Dedifferentiated amniotic fluid mesenchymal stem cell (primary cell): Measurements from ENCODE around the gene SEPHS1.

ENCODE experiments used
- DNase-seq: peaks from one replicate; pipeline ENCODE4 v3.0.0-alpha.2; 2016; ENCODE audit errors: extremely low spot score

Gene SEPHS1

DNA sequence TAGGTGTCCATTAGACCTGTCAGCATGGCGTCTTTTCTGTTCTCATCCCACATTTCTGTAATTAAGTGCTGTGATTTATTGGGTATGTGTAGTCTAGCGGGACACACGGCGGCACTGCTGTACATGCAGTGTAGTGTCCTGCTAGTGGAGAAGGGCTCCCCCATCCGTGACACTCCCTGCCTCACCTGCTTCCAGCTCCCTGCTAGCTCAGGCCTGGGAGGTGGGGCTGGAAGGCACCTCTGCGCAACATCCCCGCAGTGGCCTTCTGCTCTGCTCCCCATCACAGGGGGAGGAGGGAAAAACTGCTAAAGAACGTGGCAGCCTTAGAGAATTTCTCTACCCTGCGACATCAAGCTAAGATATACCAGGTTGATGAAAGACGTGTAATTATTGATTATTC is 19.5 kb downstream of the SEPHS1 start:
- DNase-seq: no peak

DNA sequence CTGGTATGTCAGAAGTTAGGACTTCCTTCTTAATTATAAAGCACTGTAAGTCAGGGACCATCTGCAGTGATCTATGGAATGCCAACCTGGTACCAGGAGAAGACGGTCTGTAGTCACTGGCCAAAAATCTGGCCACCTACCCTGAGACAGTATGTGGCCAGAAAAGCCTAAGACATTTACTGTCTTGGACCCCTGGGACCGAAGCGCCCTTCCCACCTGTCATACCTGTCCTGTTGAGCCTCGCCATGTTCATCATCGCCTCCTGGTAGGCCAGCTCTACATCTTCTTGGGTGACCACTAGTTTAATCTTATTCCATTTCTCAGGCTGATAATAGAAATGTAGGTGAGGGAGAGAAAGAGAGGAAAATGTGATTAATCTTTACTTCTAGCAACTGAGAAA is 20.0 kb downstream of the SEPHS1 start:
- DNase-seq: no peak

DNA sequence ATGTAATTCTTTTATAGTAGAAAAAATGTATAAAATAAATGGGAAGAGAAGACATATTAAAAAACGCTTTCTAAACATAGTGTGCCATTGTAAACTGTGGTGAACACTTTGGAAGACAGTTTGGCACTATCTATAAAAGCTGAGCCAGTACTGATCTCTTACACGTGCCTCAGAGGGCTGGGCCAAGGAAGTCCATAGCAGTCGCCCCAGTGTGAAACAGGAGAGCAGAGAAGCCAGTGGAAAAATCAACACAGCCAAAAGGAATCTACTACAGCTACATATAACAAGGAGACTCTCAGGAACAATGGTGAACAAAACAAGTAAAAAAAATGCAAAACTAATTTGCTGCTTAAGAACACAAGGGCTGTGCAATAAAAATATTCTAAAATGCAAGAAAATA is 20.6 kb downstream of the SEPHS1 start:
- DNase-seq: no peak

DNA sequence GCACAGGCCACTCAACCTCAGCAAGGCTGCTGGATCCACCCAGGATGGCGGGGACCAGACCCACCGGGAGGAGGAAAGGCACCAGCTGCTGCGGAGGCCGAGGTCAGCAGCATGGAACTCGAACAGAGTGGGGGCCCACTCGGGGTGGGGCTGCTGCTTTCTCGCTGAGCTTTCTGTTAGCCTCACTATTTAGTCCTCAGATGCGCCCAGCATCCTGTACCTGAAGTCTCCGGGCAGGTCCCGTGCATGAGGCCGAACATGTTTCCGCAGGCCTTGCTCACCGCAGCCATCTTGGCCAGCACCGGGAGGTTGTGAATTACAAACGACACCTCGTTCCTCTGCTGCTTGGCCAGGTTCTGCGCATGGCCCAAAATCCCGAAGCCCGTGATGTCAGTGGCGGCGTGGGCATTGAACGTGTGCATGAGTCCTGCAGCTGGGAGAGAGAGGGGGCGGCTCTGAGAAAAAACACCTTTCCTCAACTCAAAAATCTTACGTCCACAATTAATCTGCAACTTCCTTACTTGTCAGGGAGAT is 25.4 kb downstream of the SEPHS1 start:
- no peak for DNase-seq

DNA sequence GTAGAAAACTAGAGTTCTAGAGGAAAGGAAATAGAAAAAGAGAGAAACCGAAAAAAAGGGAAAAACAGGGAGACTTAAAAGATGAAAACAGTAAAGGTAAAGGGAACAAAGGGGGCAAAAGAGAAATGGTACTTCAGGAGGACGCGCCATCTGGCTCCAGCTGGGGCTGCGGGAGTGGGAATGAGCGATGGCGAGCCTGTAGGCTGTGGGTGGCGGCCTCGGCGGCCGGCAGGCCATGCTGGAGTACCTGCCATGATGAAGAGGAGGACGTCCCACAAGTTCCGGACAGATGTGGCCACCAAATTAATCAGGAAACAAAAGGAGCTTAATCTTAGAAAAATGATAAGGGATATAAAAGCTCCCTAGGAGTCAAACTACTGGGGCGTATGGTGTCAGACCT is 26.5 kb downstream of the SEPHS1 start:
- DNase-seq: no peak

DNA sequence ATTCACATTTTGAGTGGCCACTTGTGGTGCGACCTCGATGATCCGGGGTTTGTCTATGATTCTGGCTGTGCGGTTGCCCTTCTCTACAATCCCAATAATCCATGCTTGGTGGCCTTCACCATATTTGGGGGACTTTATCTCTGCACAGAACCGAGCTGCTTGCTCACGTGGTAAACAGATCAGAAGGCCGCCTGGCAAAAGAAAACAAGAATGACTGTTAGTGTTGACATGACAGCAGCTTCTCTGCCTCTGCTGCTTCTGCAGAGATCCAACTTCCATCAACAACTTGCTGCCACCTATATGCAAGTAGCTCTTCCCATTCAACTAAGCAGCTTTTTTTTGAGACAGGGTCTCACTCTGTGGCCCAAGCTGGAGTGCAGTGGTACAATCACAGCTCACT is 28.9 kb downstream of the SEPHS1 start:
- no peak for DNase-seq

DNA sequence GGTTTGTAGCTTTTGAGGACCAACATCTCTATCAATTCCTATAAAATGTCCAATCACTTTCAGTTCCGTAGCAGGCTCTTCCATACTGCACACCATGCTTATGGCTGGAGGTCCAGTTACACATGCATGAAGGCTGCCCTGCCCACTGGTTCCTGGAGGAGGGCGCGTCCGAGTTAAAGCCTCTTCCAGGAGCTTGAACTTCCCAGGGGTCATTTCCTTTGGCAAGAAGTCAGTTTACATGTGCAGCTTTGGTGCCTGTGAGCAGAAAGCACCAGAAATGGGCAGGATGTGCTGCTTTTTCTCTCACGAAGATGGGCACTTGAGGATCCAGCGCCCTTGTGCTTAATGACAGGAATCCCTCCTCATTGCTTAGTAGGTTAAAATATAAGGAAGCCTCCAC is 30.6 kb downstream of the SEPHS1 start:
- no peak for DNase-seq

DNA sequence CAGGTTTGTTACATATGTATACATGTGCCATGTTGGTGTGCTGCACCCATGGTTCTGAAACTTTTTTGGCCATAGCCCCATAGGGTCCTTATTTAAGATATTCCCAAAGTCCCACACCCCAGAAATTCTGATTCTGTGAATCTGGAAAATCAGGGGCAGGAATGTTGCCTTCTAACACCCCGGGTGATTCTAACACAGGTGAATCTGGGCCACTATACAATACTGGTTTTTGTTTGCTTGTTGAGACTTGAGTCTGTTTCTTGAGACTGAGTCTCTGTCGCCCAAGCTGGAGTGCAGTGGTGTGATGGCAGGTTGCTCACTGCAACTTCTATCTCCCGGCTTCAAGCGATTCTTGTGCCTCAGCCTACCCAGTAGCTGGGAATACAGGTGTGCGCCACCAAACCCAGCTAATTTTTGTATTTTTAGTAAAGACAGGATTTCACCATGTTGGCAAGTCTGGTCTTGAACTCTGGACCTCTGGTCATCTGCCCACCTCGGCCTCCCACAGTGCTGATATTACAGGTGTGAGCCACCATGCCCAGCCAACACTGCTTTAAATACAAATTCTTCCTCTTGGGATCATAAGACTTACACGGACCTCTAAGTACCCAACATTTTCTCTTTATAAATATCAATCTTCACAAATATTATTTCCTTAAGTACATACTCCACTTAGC is 31.3 kb downstream of the SEPHS1 start:
- DNase-seq: no peak

DNA sequence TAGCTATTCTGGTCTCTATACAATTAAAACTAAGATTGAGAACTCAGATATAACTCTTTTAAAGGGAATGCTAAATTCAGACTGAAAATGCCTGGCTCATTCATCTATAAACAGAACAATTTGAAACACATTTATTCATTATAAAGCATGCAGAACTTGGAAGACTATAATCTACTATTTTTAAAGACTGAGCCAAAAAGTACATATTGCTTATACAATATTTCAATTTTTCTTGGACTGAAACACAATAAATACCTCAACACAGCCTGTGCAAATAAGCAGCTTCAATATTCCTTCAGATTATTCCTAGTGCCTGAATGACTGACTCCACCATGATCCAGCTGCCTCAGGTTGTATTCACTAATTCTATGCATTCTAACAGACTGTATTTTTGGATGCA is 32.7 kb downstream of the SEPHS1 start:
- DNase-seq: no peak

DNA sequence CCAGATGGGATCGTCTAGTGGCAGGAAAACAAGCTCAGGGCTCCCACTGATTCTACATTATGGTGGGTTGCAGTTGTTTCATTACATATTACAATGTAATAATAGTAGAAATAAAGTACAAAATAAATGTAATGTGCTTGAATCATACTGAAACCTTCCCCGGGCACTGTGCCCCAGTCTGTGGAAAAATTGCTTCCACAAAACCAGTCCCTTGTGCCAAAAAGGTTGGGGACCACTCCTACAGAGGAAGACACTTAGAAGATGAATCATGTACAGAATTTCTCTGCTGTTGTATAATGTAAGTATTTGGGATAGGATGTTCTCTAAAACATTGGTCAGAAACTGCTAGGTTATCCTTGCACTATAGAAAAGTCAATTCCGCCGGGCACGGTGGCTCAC is 36.9 kb downstream of the SEPHS1 start:
- DNase-seq: peak; percentile 19

DNA sequence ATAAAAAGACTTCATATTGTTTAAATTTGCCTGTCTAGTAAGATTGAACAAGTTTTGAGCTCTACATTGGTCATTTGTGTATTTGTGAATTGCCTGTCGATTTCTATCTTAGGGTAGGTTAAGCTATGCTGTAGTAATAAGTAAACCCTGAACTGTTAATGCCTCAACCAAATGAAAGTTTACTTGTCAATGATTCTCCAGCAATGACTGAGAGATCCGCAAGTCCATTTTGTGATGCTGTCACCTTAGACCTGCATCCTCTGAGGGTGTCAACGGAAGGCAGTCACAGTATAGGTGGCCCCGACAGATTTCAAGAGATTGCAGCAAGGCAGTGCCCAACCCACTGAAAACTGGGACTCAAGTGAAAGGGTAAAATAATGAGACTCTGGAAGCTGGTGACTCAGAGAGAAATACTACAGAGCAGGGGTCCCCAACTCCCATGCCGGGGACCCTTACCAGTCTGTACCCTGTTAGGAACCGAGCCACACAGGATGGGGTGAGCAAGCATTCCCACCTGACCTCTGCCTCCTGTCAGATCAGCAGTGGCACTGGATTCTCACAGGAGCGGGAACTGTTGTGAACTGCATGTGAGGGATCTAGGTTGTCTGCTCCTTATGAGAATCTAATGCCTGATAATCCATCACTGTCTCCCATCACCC is 37.4 kb downstream of the SEPHS1 start:
- no peak for DNase-seq

DNA sequence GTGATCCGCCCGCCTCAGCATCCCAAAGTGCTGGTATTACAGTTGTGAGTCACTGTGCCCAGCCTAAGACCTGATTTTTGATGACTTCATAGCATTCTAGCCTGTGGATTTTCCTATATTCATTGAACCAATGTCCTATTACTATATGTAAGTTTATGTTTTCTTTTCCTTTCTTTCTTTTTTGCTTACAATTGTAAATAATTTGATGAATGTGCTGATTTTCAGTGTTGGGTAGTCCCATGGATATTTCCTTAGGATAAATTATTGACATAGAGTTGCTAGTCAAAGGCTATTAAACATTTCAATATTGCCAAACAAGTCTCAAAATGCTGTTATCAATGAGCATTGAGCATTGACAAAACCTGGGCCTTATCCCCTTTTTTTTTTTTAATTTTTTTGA is 38.3 kb downstream of the SEPHS1 start:
- no peak for DNase-seq

DNA sequence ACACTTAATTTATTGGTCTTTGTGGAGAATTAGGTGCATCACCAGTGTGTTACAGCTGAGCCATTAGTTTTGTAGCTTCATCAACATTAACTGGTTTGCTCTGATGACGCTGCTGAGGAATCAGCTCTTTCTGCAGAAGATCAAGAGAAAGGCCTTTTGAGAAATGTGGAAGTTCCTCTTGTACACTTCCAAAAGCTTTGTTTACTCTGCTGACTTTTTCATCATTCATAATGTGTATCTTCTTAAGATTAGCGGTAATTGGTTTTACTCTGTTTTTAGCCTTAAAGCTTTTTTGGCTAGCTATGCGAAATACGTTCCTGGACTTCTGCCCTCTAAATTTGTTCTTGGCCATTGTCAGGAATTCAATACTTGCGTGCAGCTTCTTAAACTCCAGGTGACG is 40.0 kb downstream of the SEPHS1 start:
- no peak for DNase-seq

DNA sequence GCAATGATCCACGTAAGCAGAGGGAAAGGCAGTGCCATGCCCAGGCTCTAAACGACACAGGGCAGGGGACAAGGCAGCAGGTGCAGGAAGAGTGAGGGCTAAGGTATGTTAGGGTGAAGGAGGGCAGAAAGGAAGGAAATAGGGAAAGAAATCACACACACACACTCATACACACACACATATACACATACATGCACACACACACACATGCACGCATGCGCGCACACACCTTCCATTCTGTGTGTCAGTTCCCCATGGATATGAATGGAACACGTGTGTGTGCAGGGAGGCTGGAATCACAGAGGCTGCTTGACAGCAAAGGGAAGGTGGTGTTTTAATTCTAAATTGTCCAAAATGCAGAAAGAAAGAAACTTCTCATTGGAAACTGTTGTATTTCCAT is 42.0 kb downstream of the SEPHS1 start:
- no peak for DNase-seq

DNA sequence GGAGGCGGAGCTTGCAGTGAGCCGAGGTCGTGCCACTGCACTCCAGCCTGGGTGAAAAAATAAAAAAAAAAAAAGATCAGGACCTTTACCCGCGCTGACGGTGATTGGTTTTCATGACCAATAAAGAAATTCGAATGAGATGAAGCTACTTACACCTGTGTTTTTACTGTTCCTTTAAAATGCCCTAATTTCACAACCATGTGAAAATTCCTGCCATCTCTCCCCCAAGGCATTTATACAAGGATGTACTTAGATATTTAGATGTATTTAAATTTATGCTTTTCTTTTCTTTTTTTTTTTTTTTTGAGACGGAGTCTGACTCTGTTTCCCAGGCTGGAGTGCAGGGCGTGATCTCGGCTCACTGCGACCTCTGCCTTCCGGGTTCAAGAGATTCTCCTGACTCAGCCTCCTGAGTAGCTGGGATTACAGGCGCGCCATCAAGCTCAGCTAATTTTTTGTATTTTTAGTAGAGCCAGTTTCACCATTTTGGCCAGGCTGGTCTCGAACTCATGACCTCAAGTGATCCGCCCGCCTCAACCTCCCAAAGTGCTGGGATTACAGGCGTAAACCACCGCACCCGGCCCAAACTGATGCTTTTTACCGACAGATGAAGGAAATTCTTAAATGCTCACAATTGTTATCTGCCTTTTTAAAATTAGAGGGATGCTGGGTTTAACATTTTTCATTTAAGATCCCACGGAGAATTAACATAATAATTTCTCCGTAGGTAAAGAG is 45.1 kb downstream of the SEPHS1 start:
- DNase-seq: no peak

DNA sequence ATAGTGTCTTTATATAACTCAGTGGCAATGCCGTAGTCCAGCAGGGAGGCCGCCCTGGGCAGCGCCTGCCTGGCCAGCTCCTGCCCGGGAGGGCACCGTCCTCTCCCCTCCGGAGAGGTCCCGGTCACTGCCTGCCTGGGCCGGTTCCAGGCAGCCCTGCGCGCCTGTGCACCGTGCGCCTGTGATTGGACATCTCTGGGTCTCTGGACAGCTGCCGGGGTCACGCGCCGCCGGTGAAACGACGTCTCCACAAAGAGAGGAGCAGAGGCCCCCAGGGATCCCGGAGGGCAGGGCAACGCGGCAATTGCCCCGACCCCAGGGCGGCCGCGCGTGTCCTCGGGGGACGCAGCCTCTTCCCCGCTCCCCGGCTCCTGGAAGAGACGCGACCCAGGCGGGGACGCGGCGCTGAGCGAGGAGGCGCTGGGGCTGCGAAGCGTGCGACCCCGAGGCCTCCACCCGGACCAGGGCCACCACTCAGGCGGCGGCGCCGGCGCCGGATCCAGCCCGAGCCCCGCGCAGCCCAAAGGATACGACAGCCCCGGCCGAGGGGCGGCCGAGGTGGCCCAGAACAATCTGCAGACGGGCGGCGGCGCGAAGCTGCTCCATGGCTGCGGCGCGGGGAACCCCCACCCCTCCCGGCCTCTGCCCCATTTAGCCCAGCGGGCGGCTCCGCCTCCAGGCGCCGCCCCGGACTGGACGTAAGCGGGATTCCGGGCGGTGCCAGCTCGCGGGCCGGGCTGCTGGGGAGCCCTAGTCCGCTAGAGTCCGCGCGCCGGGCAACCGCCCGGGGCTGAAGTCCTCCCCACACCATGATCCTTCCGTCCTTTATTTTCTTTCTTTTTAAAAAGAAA is 48.4 kb downstream of the SEPHS1 start, which contains the start of gene PHYH:
Gene PHYH, minus strand, starts transcription at position 628 of the 851 bp plus-strand sequence. Its CDS starts 22 bp downstream, at position 606.
- peak; percentile 79 for DNase-seq

DNA sequence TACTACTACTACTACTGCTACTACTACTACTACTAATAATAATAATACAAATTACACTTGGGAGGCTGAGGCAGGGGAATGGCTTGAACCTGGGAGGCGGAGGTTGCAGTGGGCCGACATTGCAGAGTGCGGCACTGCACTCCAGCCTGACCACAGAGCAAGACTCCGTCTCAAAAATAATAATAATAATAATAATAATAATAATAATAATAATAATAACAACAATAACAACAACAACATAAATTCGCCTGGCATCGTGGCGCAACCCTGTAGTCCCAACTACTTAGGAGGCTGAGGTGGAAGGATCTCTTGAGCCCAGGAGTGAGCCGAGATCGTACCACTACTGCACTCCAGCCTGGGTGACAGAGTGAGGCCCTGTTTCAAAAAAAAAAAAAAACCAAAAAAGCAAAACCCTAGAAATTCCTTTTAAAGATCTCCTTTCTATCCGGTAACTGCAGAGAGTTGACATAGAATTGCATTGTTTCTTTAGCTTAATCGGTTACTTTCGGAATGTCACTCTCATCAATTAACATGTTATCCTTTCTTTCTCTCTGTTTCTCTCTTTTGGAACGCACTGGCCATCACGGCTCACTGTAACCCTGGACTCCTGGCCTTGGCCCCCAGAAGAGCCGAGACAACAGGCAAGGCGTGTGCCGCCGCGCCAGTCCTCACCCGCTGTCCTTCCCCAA is 49.2 kb downstream of the SEPHS1 start:
- DNase-seq: no peak

DNA sequence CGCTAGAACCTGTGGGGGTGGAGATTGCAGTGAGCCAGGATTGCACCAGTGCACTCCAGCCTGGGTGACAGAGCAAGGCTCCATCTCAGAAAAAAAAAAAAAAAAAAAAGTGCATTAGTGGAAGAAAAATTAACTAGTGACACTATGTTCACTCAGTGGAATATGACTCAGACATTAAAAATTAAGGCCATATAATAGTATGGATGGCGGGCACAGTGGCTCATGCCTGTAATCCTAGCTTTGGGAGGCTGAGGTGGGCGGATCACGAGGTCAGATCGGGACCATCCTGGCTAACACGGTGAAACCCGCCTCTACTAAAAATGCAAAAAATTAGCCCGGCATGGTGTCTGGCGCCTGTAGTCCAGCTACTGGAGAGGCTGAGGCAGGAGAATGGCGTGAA is 51.6 kb downstream of the SEPHS1 start:
- DNase-seq: no peak

DNA sequence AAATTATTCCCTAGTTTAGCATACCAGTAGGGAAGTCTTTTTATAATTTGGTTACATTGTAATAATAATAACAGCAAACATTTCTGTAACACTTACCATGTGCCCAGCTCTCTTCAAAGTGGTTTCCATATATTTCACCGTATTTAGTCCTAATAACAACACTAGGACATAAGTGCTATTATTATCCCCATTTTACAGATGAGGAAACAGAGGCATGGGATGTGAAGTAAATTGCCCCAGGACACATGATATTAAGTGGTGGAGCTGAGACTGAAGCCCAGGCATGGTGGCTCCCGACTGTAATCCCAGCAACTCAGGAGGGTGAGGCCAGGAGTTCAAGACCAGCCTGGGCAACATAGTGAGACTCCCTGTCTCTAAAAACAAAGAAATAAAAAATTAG is 53.3 kb downstream of the SEPHS1 start:
- DNase-seq: no peak

DNA sequence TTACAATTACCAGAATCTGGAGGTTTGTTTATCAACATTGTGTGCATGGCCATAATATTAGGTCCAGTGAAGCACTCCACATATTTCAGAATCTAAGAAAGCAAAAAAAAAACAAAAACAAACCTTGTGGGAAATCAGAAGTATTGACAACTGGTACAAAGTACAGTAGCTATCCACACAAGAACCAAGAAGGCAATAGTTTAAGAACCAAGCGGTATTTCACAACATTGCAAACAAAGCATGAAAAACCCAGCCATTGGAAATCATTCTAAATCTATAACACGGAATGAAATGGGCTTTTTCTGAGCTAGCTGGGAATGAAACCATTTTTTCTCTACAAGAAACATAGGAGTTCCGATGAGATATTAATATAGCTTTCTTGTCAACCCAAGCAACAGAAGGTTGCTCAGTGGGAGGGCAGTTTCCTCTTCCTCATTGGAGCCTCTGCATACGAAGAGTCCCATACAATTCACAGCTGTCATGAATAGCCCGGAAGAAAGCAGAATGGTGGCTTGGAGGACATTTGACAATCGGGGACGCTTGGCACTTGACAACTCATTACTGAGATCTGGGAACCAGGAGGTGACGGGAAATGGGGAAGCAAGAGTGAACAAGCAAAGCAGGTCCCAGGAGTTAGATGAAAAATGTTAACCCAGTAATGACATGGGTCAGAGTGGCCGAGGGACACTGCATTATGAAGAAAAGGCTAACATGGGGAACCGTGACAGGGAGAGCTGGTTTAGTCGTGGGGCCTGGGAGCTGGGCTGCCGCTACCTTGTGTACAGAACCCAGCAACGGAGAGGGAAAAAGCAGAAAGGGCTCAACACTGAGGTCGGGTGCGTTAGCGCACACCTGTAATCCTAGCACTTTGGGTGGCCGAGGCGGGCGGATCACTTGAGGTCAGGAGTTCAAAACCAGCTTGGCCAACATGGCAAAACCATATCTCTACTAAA is 56.0 kb downstream of the SEPHS1 start:
- DNase-seq: no peak
